GM12892 (cell line): ENCODE results near the gene VSTM1.

Source experiments
- POLR2A ChIP-seq: IDR thresholded peaks from 2 replicates; pipeline ENCODE4 v1.6.1; 2011; ENCODE audit warnings: low read depth, low read length, control low read depth
- POLR2AphosphoS5 ChIP-seq: IDR thresholded peaks from 2 replicates; pipeline ENCODE4 v1.6.1; 2011; ENCODE audit warnings: low read depth, low read length, control low read depth
- TAF1 ChIP-seq: IDR thresholded peaks from 2 replicates; pipeline ENCODE4 v1.6.1; 2011; ENCODE audit warnings: low read depth, mild to moderate bottlenecking, control low read depth, low read length, borderline replicate concordance

DNA sequence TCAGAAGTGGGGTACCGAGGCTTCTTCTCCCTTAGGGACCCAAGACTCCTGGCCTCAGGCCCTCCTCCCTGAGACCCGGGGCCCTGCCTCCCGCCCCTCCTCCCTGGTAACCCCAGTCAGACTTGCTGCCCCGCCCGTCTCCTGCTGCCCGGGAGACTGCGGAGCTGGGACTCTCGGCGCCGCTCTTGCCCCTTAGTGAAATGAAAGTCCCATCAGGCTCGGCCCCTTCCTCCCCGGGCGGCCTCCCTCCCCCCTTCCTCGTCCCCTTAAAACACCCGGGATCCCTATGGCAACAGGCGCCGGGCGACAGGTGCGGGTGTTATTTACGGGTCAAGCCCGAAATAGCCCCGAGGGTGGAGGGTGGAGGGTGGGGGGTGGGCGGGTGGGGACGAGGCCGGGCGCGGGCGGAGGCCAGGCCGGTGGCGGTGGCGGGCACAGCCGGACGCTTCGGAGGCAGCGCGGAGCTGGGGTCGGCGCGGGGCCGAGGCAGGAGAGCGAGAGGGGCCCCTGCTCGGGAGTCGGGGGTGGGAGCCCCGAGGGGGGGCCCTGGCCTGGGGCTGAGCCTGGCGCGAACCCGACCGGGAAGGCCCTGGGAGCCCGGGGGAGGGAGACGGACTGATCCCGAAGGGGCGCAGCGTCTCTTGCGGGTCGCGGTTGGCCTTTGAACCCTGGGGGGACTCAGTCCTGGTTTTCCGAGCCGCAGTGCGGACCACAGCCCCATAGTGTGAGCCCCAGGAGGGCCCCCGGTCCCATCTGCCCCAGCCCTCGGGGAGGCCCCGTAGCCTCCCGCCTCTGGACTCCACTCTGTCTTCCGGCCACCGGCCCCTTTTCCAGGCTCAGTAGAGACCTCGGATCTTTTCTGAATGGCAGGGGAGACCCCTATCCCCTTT is 72.2 kb downstream of the VSTM1 start, which contains the start of gene CACNG6:
- no peak for TF ChIP-seq POLR2AphosphoS5
- no peak for TF ChIP-seq POLR2A
- TF ChIP-seq TAF1: no peak
